Inferior parietal cortex (tissue), 1 donor: ENCODE data around the gene BMPR1B.
"Not testable (repeated sequence)": the region's sequence is repeated elsewhere in the genome, so short reads cannot be mapped to it uniquely, and the experiment has no call there.

Source experiments
- DNase-seq: peaks from one replicate; pipeline ENCODE4 v3.0.0-alpha.2; 2016; ENCODE audit errors: extremely low spot score

The BMPR1B gene

GRCh38 chr4:94833394-94833793, 75.6 kb downstream of the BMPR1B start:
- no peak for DNase-seq

- DNase-seq = no peak
Measured at GRCh38 chr4:94834501-94834900, 76.7 kb downstream of the BMPR1B start.

- not testable (repeated sequence) for DNase-seq
Measured at GRCh38 chr4:94841166-94841863, 83.6 kb downstream of the BMPR1B start.

- no peak for DNase-seq
Measured at GRCh38 chr4:94841864-94842221, 84.1 kb downstream of the BMPR1B start.

GRCh38 chr4:94843216-94843615, 85.5 kb downstream of the BMPR1B start:
- DNase-seq = no peak

- no peak for DNase-seq
Measured at GRCh38 chr4:94848326-94848725, 90.6 kb downstream of the BMPR1B start.

- DNase-seq = no peak
Measured at GRCh38 chr4:94849901-94850300, 92.1 kb downstream of the BMPR1B start.

GRCh38 chr4:94852616-94853015, 94.9 kb downstream of the BMPR1B start:
- DNase-seq = no peak

- no peak for DNase-seq
Measured at GRCh38 chr4:94856030-94856429, 98.3 kb downstream of the BMPR1B start.

GRCh38 chr4:94870146-94870545, 112.4 kb downstream of the BMPR1B start:
- DNase-seq = no peak

GRCh38 chr4:94871644-94872305, 114.0 kb downstream of the BMPR1B start:
- no peak for DNase-seq

GRCh38 chr4:94877973-94878372, 120.2 kb downstream of the BMPR1B start:
- DNase-seq = no peak

GRCh38 chr4:94880956-94881355, 123.2 kb downstream of the BMPR1B start:
- no peak for DNase-seq

GRCh38 chr4:94882756-94883155, 125.0 kb downstream of the BMPR1B start:
- DNase-seq = no peak

- DNase-seq = no peak
Measured at GRCh38 chr4:94887027-94887426, 129.3 kb downstream of the BMPR1B start.

GRCh38 chr4:94889523-94889922, 131.8 kb downstream of the BMPR1B start:
- DNase-seq = no peak

GRCh38 chr4:94889946-94890345, 132.2 kb downstream of the BMPR1B start:
- no peak for DNase-seq

GRCh38 chr4:94890579-94890978, 132.8 kb downstream of the BMPR1B start:
- DNase-seq = no peak

- DNase-seq = no peak
Measured at GRCh38 chr4:94892051-94892450, 134.3 kb downstream of the BMPR1B start.

GRCh38 chr4:94895081-94895480, 137.3 kb downstream of the BMPR1B start:
- no peak for DNase-seq

GRCh38 chr4:94897023-94897422, 139.3 kb downstream of the BMPR1B start:
- DNase-seq = no peak

- no peak for DNase-seq
Measured at GRCh38 chr4:94905511-94905910, 147.8 kb downstream of the BMPR1B start.

GRCh38 chr4:94909645-94910044, 151.9 kb downstream of the BMPR1B start:
- no peak for DNase-seq

- DNase-seq = no peak
Measured at GRCh38 chr4:94911106-94911505, 153.4 kb downstream of the BMPR1B start.
